Measurements from ENCODE around the gene POLR2B. TPM values are rescaled to one million over a fixed set of nuclear protein-coding genes. Genes with fewer than 3 reads are reported as not detected.

POLR2B gene
- total RNA-seq, 1 donor from 2014 or later, result 129 TPM

DNA sequence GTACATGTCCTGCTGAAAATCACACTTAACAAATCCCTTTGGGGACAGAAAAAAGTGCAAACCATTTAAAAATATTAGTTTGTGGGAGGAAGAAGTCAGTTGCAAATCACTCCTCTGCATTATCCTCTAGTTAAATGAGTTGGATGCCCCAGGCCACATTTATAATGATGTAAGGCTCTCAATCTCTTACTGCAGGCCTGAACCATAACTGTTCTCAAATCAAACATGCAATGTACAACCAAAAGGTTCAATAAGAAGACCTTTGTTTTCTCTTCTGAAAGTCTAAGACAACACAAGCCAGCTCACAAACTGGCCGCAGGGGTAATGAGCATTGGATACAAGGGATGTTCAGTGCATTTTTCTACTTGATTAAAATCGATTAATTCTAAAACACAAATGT lies 91.8 kb downstream of the POLR2B start:
- no peak for TF ChIP-seq CTCF (conservative IDR thresholded peaks at IDR 0.05)
- no peaks in the 10 kb centered on the region for H3K36me3 Mint-ChIP-seq (ENCODE audit: low read depth)
- peak overlapping the region; percentile 11 for H3K4me3 Mint-ChIP-seq
- DNase-seq (ENCODE audit: low read depth, low spot score), result no peak
- no peaks in the 10 kb centered on the region for H3K27me3 Mint-ChIP-seq (ENCODE audit: low read depth)
- H3K4me1 Mint-ChIP-seq, result peaks cover 14% of the 10 kb centered on the region
- H3K27ac Mint-ChIP-seq (ENCODE audit: unreplicated experiment), result no peak overlapping the region
- peaks cover 3% of the 10 kb centered on the region for H3K9me3 Mint-ChIP-seq

- Mint-ChIP-seq H3K27ac (ENCODE audit: unreplicated experiment) (no peak overlapping the region), H3K36me3 (ENCODE audit: low read depth) (no peaks in the 10 kb centered on the region), H3K27me3 (ENCODE audit: low read depth) (no peaks in the 10 kb centered on the region), H3K9me3 (peaks cover 3% of the 10 kb centered on the region), H3K4me3 (no peak overlapping the region), H3K4me1 (peaks cover 14% of the 10 kb centered on the region)
- no peak for TF ChIP-seq CTCF (conservative IDR thresholded peaks at IDR 0.05)
- DNase-seq (ENCODE audit: low read depth, low spot score), result no peak
These were observed 92.6 kb downstream of the POLR2B start for GRCh38 chr4:57071326-57071725.

GRCh38 chr4:57073559-57073958 lies 94.9 kb downstream of the POLR2B start:
- H3K27me3 Mint-ChIP-seq (ENCODE audit: low read depth), result no peaks in the 10 kb centered on the region
- H3K36me3 Mint-ChIP-seq (ENCODE audit: low read depth), result no peaks in the 10 kb centered on the region
- DNase-seq (ENCODE audit: low read depth, low spot score), result no peak
- TF ChIP-seq CTCF (conservative IDR thresholded peaks at IDR 0.05), result no peak
- H3K4me1 Mint-ChIP-seq, result peaks cover 21% of the 10 kb centered on the region
- peaks cover 3% of the 10 kb centered on the region for H3K9me3 Mint-ChIP-seq
- no peak overlapping the region for H3K4me3 Mint-ChIP-seq
- H3K27ac Mint-ChIP-seq (ENCODE audit: unreplicated experiment), result no peak overlapping the region

- H3K4me1 Mint-ChIP-seq, result peaks cover 29% of the 10 kb centered on the region
- no peak for TF ChIP-seq CTCF (conservative IDR thresholded peaks at IDR 0.05)
- H3K27ac Mint-ChIP-seq (ENCODE audit: unreplicated experiment), result no peak overlapping the region
- H3K27me3 Mint-ChIP-seq (ENCODE audit: low read depth), result no peaks in the 10 kb centered on the region
- DNase-seq (ENCODE audit: low read depth, low spot score), result no peak
- H3K9me3 Mint-ChIP-seq, result peaks cover 3% of the 10 kb centered on the region
- H3K4me3 Mint-ChIP-seq, result no peak overlapping the region
- no peaks in the 10 kb centered on the region for H3K36me3 Mint-ChIP-seq (ENCODE audit: low read depth)
These were observed 96.0 kb downstream of the POLR2B start for GRCh38 chr4:57074744-57075143.

DNA sequence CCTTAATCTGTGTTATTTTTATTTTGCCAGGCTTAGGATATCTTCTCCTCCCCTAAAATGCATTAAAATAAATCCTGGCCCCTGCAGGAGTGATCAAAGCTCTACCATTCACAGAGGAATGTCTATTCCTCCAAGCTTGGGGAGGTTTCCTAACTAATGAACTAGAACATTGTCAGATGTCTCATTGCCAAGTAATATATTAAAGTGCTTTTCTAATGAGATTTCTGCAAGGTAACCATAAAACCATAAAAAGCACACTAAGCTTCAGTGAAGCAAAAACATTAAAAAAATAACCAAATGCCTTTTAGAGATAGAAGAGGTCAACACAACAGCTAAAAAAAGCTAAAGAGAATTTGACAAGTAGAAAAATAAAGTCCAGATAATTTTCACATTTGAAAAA lies 96.7 kb downstream of the POLR2B start:
- Mint-ChIP-seq H3K9me3 (peaks cover under 1% of the 10 kb centered on the region), H3K27ac (ENCODE audit: unreplicated experiment) (no peak overlapping the region), H3K4me1 (peaks cover 25% of the 10 kb centered on the region), H3K27me3 (ENCODE audit: low read depth) (no peaks in the 10 kb centered on the region), H3K36me3 (ENCODE audit: low read depth) (no peaks in the 10 kb centered on the region), H3K4me3 (no peak overlapping the region)
- TF ChIP-seq CTCF (conservative IDR thresholded peaks at IDR 0.05), result no peak
- no peak for DNase-seq (ENCODE audit: low read depth, low spot score)

DNA sequence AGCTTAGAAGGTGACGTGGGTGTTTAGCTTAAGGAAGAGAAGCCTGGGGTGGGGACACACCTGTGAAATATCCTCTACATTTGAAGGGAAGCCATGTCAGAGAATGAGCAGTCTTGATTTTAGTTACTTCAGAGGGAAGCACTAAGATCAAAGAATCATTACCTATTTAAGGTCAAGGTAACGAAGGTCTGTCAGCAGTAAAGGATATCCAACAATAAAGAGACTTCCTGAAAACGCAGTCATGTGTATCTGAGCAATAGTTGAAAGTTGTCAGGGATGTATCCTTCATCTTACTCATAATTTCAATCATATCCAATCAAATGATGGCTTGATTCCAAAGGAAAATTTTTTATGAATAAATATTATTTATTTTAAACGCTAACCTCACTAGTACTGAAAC lies 98.0 kb downstream of the POLR2B start:
- H3K4me1 Mint-ChIP-seq, result peaks cover 15% of the 10 kb centered on the region
- no peak overlapping the region for H3K4me3 Mint-ChIP-seq
- no peaks in the 10 kb centered on the region for H3K9me3 Mint-ChIP-seq
- H3K27me3 Mint-ChIP-seq (ENCODE audit: low read depth), result no peaks in the 10 kb centered on the region
- H3K36me3 Mint-ChIP-seq (ENCODE audit: low read depth), result no peaks in the 10 kb centered on the region
- TF ChIP-seq CTCF (conservative IDR thresholded peaks at IDR 0.05), result no peak
- no peak overlapping the region for H3K27ac Mint-ChIP-seq (ENCODE audit: unreplicated experiment)
- no peak for DNase-seq (ENCODE audit: low read depth, low spot score)

All from neural crest cell (in vitro differentiated cells).